Measurements from ENCODE around the gene HSFY1. TPM values are rescaled to one million over a fixed set of nuclear protein-coding genes. Genes with fewer than 3 reads are reported as not detected.

HSFY1 gene, protein sequence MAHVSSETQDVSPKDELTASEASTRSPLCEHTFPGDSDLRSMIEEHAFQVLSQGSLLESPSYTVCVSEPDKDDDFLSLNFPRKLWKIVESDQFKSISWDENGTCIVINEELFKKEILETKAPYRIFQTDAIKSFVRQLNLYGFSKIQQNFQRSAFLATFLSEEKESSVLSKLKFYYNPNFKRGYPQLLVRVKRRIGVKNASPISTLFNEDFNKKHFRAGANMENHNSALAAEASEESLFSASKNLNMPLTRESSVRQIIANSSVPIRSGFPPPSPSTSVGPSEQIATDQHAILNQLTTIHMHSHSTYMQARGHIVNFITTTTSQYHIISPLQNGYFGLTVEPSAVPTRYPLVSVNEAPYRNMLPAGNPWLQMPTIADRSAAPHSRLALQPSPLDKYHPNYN
- total RNA-seq: not detected in 2 replicates

GRCh38 chrY:18546420-18546819 is at the start of gene HSFY1:
HSFY1 (plus strand) TSS chrY:18546720; CDS start chrY:18546788, 68 bp downstream.

Small RNA genes within 50 kb of the gene (small RNA-seq; reads per million reads assigned to genes)
- not detected for gene GPM6BP1 (ENCODE audit: low replicate concordance)
- not detected for gene PRYP5 (ENCODE audit: low replicate concordance)

Other genes starting within 250 kb of the HSFY1 start
- gene HSFY2, start 227.0 kb downstream of the HSFY1 start, total RNA-seq: not detected in 2 replicates

All from placental pericyte (primary cell).